Stimulated activated CD4-positive, alpha-beta T cell treated with anti-CD3 and anti-CD28 coated beads, Interleukin-4, amount 100 ng/mL, for 48 hours (primary cell): ENCODE data around the gene SCN2B.
"Not testable (repeated sequence)": the region's sequence is repeated elsewhere in the genome, so short reads cannot be mapped to it uniquely, and the experiment has no call there.

ENCODE experiments used
- DNase-seq, 2 donors: peaks; one replicate each; pipeline ENCODE4 v3.0.0-alpha.2; 2020; ENCODE audit warnings: low read depth in 2 of 2

Gene SCN2B

GRCh38 chr11:118206391-118207031, 30.1 kb upstream of the SCN2B start:
- DNase-seq = no peak

DNA sequence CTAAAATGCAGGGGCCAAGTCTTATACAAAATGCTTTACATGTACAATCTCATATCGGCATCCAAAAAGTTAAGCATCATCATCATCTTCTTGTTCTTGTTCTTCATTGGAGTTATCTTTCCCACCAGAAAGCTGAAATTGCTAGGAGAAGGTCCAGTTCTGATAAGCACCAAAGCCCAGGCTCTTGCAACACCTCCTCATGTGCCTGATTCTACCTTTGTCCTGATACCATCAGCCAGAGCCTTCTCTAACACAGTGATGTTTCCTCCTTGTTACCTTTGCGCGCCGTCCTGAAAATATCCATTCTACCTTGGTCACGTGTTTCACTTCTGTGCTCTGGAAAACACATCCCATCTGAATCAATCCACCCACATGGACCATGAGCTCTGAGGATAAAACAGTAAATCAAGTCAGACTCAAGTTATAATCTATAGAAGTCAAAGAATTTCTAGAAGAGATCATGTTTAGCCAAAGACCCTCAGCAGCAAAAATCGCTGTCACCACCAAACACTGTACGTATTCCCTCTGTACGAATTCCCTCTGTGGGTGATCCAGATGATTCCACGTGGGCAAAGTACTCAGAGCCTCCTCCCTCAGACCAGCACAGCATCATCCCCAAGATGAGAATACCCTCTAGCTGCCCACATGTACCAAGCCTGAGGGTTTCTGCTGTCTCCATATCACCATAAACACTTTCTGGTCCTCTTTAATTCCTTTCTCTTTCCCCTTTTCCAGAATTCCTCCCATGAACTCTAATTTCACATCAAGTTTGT, 29.4 kb upstream of the SCN2B start:
- DNase-seq = no peak

- DNase-seq = peak in 1 of 2 donors; percentile 66
These were observed 26.4 kb upstream of the SCN2B start for GRCh38 chr11:118202599-118203422.

- no peak for DNase-seq
These were observed 25.5 kb upstream of the SCN2B start for GRCh38 chr11:118201966-118202365.

GRCh38 chr11:118200901-118201680, 24.7 kb upstream of the SCN2B start:
- no peak for DNase-seq

DNA sequence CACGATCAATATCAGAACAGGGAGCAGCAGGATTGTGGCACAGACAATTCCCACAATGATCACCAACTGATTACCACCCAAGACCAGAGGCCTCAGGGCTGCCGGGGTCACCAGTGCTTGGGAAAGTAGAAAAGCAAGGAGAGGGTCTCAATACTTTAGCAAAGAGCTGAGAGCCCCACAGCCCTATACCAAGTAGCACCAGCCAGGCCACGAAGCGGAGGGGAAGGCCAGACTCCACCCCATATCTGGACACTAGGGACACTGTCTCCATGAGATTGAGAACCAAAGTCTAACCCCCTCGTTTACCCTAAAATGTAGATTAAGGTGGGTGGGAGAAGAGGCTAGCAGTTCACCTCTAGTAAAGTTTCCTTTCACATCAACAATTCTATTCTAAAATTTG, 24.1 kb upstream of the SCN2B start:
- no peak for DNase-seq

DNA sequence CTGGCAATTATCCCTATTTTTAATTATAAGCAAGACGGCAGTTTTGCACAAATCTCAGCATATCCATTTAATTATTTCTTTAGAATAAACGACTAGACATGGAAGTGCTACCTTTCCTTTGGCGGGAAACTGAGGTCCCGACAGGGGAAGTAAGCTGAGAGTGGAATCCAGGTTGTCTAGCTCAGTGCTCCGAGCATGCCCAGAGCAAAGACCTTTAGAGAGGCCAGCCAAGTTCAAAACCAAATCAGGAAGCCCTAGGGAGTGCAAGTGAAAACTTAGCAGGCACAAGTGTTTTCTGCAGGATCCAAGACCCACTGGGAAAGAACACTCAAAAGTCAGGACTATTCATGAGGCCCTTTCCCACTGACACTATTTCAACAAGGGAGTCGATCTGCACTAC, 22.7 kb upstream of the SCN2B start:
- DNase-seq = no peak

DNA sequence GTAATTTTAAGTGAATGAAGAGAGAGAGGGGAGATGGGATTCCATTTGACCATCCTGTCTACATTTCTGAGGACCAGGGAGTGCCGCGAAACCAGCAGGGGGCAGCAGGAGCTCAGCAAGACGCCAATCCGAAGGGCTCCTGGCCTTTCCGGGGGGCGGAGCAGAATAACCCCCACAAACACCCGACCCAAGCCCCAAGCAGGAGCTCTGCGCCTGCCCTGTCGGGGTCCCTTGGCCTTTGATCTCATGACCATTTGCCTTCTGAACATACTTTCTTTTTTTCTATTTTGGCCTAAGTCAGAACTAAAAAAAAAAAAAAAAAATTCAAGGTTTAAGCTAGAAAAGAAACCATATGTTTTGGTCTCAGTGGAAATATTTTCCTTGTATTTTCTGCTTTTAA, 21.9 kb upstream of the SCN2B start:
- DNase-seq = peak; percentile 80 to 85

GRCh38 chr11:118194835-118195627, 18.6 kb upstream of the SCN2B start:
- no peak for DNase-seq

DNA sequence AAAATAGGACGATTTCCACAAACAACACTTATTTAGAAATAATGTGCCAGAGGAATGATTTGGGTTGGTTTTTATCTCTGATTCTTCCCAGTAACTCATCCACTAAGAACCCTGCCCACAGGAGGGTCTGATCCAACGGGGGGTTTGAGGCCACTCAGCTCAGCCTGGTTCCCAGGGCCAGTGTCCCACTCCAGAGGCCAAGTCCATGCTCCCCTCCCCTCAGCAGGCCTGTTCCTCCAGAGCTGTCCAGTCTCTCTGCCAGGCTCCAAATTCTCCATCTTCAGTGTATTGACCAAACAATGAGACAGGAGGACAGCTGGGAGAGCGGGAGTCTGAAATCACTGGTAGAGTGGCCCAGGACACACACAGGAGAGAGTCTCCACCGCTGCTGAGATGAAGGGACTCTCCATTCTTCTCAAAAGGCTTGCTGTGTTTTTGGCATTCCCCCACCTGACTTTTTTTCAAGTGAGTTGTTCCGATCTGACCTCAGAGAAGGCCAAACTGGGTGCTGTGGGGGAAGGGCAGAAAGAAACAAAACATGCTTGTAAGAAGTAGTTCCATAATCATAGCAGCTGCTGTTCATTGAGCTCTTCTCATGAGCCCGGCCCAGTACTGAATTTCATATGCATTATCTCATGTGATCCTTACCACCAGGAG, 17.6 kb upstream of the SCN2B start:
- DNase-seq = no peak

DNA sequence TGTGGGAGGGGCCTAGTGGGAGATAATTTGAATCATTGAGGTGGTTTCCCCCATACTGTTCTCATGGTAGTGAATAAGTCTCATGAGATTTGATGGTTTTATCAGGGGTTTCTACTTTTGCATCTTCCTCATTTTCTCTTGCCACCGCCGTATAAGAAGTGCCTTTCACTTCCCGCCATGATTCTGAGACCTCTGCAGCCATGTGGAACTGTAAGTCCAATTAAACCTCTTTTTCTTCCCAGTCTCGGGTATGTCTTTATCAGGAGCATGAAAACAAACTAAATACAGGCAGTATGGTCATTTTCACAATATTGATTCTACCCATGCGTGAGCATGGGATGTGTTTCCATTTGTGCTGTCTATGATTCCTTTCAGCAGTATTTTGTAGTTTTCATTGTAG, 16.4 kb upstream of the SCN2B start:
- not testable (repeated sequence) for DNase-seq

- not testable (repeated sequence) for DNase-seq
These were observed 14.6 kb upstream of the SCN2B start for GRCh38 chr11:118190942-118191506.

DNA sequence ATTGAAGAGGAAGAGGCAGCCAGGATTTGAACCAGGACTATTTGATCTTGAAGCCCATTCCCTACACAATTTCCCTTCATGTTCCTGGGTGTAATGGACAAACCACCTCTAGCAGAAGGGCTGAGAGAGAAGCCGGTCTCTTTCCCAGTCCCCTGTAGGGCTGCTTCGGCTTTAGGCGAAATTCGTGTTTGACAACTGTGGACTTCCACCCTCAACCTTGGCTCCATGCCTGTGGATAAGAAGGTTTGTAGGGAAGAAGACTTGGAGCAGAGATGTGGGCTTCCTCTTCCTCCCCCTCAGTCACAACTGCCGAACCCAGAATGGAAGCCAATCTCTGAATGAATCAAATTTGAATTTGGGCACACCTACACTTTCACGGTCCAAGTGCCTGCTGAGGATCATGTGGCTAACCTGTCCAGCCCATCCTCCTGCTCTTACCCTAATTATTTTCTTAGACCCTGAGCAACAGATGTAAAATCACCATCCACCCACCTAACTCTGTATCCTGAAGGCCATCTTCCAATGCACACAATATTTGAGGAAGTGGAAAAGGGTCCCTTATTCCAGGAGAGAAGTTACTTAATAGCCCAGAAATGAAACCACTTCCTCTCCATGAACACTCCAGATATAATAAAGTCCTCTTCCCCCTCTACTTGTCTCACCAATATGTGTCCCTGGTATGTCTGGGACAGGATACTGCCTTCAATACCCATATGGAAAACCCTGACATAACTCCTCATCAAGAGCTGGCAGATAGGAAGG, 10.1 kb upstream of the SCN2B start:
- no peak for DNase-seq

- DNase-seq = no peak
These were observed 8.5 kb upstream of the SCN2B start for GRCh38 chr11:118184784-118185579.

DNA sequence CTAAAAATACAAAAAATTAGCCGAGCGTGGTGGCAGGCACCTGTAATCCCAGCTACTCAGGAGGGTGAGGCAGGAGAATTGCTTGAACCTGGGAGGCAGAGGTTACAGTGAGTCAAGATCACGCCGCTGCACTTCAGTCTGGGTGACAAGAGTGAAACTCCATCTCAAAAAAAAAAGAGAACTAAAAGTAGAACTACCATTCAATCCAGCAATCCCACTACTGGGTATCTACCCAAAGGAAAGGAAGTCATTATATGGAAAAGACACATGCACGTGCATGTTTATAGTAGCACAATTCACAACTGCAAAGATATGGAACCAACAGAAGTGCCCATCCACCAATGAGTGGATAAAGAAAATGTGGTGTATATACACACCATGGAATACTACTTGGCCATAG, 7.3 kb upstream of the SCN2B start:
- DNase-seq = not testable (repeated sequence)

GRCh38 chr11:118180300-118180703, 3.9 kb upstream of the SCN2B start:
- no peak for DNase-seq

DNA sequence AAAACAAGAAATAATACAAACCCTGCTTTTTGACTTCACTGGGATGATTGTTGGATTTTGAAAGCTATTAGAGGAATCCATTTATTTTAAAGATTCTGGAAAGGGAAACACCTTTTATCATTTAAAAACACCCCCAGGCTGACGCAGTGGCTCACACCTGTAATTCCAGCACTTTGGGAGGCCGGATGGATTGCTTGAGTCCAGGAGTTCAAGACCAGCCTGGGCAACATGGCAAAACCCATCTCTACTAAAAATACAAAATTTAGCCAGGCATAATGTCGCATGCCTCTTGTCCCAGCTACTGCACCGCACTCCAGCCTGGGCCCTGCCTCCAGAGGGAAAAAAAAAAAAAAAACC, 317 bp upstream of the SCN2B start:
- DNase-seq = no peak
